HFF-Myc (cell line): ENCODE data around the gene CCNG2.
A peak's percentile ranks its signal among the peaks of the same experiment; 100 is the strongest.

Source experiments
- DNase-seq: peaks from one replicate; pipeline ENCODE4 v3.0.0-alpha.2; 2011; ENCODE audit warnings: low read depth; ENCODE audit errors: extremely low read depth
- H3K4me3 ChIP-seq: replicated peaks from 2 replicates; pipeline ENCODE4 v1.5.1; 2011; ENCODE audit warnings: low read depth, mild to moderate bottlenecking, control low read depth, low read length
- TF ChIP-seq, protein P1 (sequence below): IDR thresholded peaks from 2 replicates; pipeline ENCODE4 v1.5.1; 2012; ENCODE audit warnings: mild to moderate bottlenecking, low read depth, low read length, control low read depth; ENCODE audit errors: missing control alignments

Gene CCNG2

DNA sequence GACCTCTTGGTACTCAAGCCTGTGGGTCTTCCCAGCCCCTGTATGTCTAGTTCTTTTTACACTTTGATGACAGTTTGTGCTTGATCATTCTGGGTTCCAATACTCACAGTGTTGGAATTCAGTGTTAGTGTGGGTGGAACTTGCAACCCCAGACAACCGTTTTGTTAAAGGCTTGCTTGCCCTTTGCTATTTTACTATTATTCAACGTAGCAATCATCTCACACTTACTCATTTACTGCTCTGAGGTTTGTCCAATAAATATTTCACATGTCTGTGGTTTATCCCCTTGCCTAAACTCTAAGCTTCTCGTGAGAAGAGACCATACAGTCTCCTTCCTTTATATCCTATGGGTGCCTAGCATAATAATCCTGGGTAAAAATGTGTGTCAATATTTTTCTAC, 15.3 kb downstream of the CCNG2 start:
- no peak overlapping the region for H3K4me3 ChIP-seq
- TF ChIP-seq, protein P1, sequence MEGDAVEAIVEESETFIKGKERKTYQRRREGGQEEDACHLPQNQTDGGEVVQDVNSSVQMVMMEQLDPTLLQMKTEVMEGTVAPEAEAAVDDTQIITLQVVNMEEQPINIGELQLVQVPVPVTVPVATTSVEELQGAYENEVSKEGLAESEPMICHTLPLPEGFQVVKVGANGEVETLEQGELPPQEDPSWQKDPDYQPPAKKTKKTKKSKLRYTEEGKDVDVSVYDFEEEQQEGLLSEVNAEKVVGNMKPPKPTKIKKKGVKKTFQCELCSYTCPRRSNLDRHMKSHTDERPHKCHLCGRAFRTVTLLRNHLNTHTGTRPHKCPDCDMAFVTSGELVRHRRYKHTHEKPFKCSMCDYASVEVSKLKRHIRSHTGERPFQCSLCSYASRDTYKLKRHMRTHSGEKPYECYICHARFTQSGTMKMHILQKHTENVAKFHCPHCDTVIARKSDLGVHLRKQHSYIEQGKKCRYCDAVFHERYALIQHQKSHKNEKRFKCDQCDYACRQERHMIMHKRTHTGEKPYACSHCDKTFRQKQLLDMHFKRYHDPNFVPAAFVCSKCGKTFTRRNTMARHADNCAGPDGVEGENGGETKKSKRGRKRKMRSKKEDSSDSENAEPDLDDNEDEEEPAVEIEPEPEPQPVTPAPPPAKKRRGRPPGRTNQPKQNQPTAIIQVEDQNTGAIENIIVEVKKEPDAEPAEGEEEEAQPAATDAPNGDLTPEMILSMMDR = no peak
- peak; percentile 43 for DNase-seq

DNA sequence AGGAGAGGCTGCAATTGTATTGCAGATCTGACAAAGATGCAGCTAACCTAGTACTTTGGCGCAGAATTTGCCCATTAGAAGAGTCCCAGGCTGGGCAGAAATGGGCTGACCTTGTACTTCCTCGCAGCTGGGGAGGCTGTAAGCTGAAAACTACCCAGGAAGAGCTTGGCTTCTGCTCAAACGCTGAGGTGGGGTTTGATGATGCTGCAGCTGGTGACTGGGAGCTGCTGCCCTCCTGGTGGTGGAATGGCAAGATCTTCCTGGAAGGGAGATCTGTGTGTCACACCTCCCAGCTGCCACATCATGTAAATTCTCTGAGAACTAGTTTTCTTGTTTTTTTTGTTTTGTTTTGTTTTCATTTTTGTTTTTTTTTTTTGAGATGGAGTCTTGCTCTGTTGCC, 17.4 kb downstream of the CCNG2 start:
- no peak overlapping the region for H3K4me3 ChIP-seq
- TF ChIP-seq, protein P1 = no peak
- no peak for DNase-seq

DNA sequence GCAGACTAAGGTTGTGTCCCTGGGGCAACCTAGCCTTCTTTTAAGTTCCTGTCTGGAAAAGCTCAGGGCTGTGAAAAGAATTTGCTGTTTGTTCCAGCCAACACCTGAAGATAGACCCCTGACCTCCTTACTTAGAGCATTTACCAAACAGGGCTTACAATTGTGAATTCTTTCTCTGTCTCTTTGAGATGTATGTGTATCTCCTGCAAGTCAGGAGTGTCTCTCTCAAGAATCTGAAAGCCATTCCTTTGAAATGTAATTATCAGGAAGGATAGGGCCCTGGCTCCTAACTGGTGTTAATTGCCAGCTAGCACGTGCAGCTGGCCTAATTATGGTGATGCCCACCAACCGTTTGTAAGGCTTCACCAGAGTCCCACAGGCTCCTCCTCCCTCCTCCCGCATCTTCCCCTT, 18.2 kb downstream of the CCNG2 start:
- no peak for DNase-seq
- H3K4me3 ChIP-seq = no peak overlapping the region
- TF ChIP-seq, protein P1 = no peak

DNA sequence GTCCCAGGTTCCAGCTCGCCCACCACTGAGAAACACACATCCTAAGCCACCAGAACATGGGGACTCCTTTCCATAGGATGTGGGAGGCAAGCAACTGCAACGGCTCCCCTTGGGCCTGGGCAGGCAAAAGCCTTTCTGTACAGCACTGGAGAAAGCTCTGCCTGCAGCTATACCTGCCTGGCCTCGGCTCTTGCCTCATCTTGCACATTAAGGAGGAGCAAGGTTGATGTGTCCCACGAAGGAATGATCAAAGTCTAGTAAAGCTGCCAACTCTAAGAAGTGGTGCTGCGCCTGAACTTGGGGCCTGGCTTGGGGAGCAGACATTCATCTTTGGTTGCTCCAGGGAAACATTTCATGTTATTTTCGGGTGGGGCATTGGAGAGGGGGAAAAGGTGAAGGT, 19.6 kb downstream of the CCNG2 start:
- H3K4me3 ChIP-seq = no peak overlapping the region
- TF ChIP-seq, protein P1 = no peak

DNA sequence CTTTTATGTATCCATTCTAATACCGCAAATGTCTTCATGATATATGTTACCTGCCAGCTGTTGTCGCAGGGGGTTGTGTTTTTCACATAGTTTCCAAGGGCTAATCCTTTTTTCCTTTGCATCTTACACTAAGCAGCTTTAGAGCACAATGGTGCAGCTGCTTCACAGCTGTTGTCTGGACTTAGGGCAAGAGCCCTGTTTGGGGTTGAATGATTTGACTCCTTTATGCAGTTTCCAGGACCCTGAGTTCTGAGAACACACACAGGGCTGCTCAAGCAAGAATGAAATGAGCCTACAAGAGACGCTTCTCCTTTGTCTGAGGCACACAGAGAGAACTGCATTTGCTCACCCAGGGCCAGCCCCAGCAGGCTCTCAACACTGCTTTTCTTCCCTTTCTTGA, 20.2 kb downstream of the CCNG2 start:
- no peak overlapping the region for H3K4me3 ChIP-seq
- no peak for DNase-seq
- TF ChIP-seq, protein P1 = no peak

More for the DNA sequence above, 19.6 kb downstream of the CCNG2 start:
- no peak for DNase-seq

DNA sequence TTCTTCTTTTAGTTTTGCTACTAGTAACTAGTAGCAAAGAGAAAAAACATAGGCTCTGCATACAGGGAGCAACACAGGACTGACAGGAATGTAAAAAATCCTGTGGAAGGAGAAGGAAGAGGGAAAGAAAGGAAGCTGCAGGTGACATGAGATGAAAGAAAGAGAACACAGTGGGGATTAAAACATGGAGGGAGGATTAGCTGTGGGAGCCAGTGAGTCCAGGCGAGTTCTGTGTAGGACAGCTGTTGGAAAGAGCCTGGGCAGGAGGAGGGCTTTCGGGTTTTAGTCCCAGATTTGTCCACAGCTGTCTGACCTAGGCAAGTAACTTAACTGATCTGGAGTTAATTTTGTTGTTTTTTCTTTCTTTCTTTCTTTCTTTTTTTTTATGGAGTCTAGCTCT, 21.6 kb downstream of the CCNG2 start:
- no peak overlapping the region for H3K4me3 ChIP-seq
- TF ChIP-seq, protein P1 = no peak
- no peak for DNase-seq

DNA sequence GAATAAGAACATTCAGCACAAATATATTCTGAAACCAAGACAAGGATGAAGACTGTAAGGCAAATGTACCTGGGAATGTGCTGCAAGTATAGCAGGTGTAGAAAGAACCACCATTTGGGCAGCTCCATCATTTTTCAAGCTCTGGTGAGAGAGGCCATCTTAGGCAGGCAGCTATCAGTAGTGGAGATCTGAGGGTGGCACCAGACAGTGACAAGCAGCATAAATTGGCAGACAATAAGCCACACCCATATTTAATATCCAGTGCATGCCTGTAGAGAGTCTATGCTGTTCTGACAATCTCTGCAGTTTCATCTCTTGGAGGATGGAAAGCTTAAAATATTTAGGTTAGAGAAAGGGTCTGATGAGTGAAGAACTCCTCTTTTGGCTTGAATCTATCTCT, 22.5 kb downstream of the CCNG2 start:
- no peak for DNase-seq
- TF ChIP-seq, protein P1 = no peak
- no peak overlapping the region for H3K4me3 ChIP-seq
